GM12892 (cell line): Measurements from ENCODE around the gene CWH43.

Experiments
- POLR2A ChIP-seq: IDR thresholded peaks from 2 replicates; pipeline ENCODE4 v1.6.1; 2011; ENCODE audit warnings: low read depth, low read length, control low read depth
- POLR2AphosphoS5 ChIP-seq: IDR thresholded peaks from 2 replicates; pipeline ENCODE4 v1.6.1; 2011; ENCODE audit warnings: low read depth, low read length, control low read depth
- TAF1 ChIP-seq: IDR thresholded peaks from 2 replicates; pipeline ENCODE4 v1.6.1; 2011; ENCODE audit warnings: low read depth, mild to moderate bottlenecking, control low read depth, low read length, borderline replicate concordance

- TF ChIP-seq TAF1, result no peak
- no peak for TF ChIP-seq POLR2A
- no peak for TF ChIP-seq POLR2AphosphoS5
Measured at GRCh38 chr4:49032440-49033161, 46.5 kb downstream of the CWH43 start.
